ENCODE measurements around the gene ANKLE2.

GRCh38 chr12:132736378-132736777, 25.3 kb downstream of the ANKLE2 start:
- no peak for TF ChIP-seq ETV6 (CRISPR knock-in tag; conservative IDR thresholded peaks at IDR 0.05)
- TF ChIP-seq SMARCC2 (IDR thresholded peaks at IDR 0.05) = no peak
- TF ChIP-seq ZNF704 (CRISPR knock-in tag; IDR thresholded peaks at IDR 0.05; ENCODE audit: borderline replicate concordance) = no peak
- no peak for TF ChIP-seq TAF1 (CRISPR knock-in tag; IDR thresholded peaks at IDR 0.05)
- TF ChIP-seq EZH2 (conservative IDR thresholded peaks at IDR 0.05; ENCODE audit: low read depth, low read length) = no peak
- no peak for TF ChIP-seq GABPA (IDR thresholded peaks at IDR 0.05; ENCODE audit: low read depth, low read length)
- TF ChIP-seq GABPA (CRISPR knock-in tag; IDR thresholded peaks at IDR 0.05; ENCODE audit: low read depth) = no peak
- TF ChIP-seq POLR2A (IDR thresholded peaks at IDR 0.05; ENCODE audit: insufficient read depth in 1 of 2, low read depth in 2 of 2, low read length in 2 of 2) = no peak
- TF ChIP-seq YY1 (IDR thresholded peaks at IDR 0.05; ENCODE audit: insufficient read depth, insufficient replicate concordance, low read depth, low read length) = no peak
